T-helper 1 cell treated with Interleukin-12 subunit alpha and Interleukin-12 subunit beta and Interleukin-4 antibody, amounts not matched to agents 30 μg/mL and 1 μg/mL, for 36 hours (primary cell): Measurements from ENCODE around the gene COMMD2.
A peak's percentile ranks its signal among the peaks of the same experiment; 100 is the strongest.

Experiments used
- H3K27ac Mint-ChIP-seq: one replicate; pipeline ENCODE4 v1.8.0; 2021; ENCODE audit warnings: mild to moderate bottlenecking, mixed read lengths
- H3K27me3 Mint-ChIP-seq: one replicate; pipeline ENCODE4 v1.8.0; 2021; ENCODE audit warnings: low read depth, mixed read lengths
- H3K36me3 Mint-ChIP-seq: one replicate; pipeline ENCODE4 v1.8.0; 2021; ENCODE audit warnings: low read depth, mixed read lengths
- H3K4me1 Mint-ChIP-seq: one replicate; pipeline ENCODE4 v1.8.0; 2021; ENCODE audit warnings: low read depth, mixed read lengths
- H3K4me3 Mint-ChIP-seq: one replicate; pipeline ENCODE4 v1.8.0; 2021; ENCODE audit warnings: mild to moderate bottlenecking, moderate library complexity, mixed read lengths
- H3K9me3 Mint-ChIP-seq: one replicate; pipeline ENCODE4 v1.8.0; 2021; ENCODE audit warnings: mixed read lengths

The COMMD2 gene

GRCh38 chr3:149772861-149773260 lies 20.6 kb upstream of the COMMD2 start:
- Mint-ChIP-seq H3K27me3 (peaks cover 22% of the 10 kb centered on the region), H3K4me3 (no peak overlapping the region), H3K9me3 (no peaks in the 10 kb centered on the region), H3K36me3 (no peaks in the 10 kb centered on the region), H3K27ac (no peak overlapping the region), H3K4me1 (no peaks in the 10 kb centered on the region)

- H3K36me3 Mint-ChIP-seq, result no peaks in the 10 kb centered on the region
- H3K27ac Mint-ChIP-seq, result no peak overlapping the region
- no peak overlapping the region for H3K4me3 Mint-ChIP-seq
- H3K4me1 Mint-ChIP-seq, result no peaks in the 10 kb centered on the region
- H3K27me3 Mint-ChIP-seq, result peaks cover 21% of the 10 kb centered on the region
- H3K9me3 Mint-ChIP-seq, result no peaks in the 10 kb centered on the region
Measured at GRCh38 chr3:149771652-149772271, 19.5 kb upstream of the COMMD2 start.

GRCh38 chr3:149770246-149770645 lies 18.0 kb upstream of the COMMD2 start:
- Mint-ChIP-seq H3K27me3 (peaks cover 24% of the 10 kb centered on the region), H3K4me1 (no peaks in the 10 kb centered on the region), H3K9me3 (no peaks in the 10 kb centered on the region), H3K4me3 (no peak overlapping the region), H3K36me3 (no peaks in the 10 kb centered on the region), H3K27ac (no peak overlapping the region)

- H3K36me3 Mint-ChIP-seq, result no peaks in the 10 kb centered on the region
- no peak overlapping the region for H3K4me3 Mint-ChIP-seq
- no peaks in the 10 kb centered on the region for H3K9me3 Mint-ChIP-seq
- no peak overlapping the region for H3K27ac Mint-ChIP-seq
- peaks cover 24% of the 10 kb centered on the region for H3K27me3 Mint-ChIP-seq
- H3K4me1 Mint-ChIP-seq, result no peaks in the 10 kb centered on the region
Measured at GRCh38 chr3:149768704-149769103, 16.4 kb upstream of the COMMD2 start.

GRCh38 chr3:149767720-149768119 lies 15.4 kb upstream of the COMMD2 start:
- Mint-ChIP-seq H3K27ac (no peak overlapping the region), H3K36me3 (no peaks in the 10 kb centered on the region), H3K9me3 (no peaks in the 10 kb centered on the region), H3K4me1 (no peaks in the 10 kb centered on the region), H3K4me3 (no peak overlapping the region), H3K27me3 (peaks cover 24% of the 10 kb centered on the region)

- Mint-ChIP-seq H3K4me1 (no peaks in the 10 kb centered on the region), H3K27me3 (peaks cover 17% of the 10 kb centered on the region), H3K9me3 (no peaks in the 10 kb centered on the region), H3K4me3 (no peak overlapping the region), H3K27ac (no peak overlapping the region), H3K36me3 (no peaks in the 10 kb centered on the region)
Measured at GRCh38 chr3:149765762-149766334, 13.6 kb upstream of the COMMD2 start.

GRCh38 chr3:149764302-149764701 lies 12.0 kb upstream of the COMMD2 start:
- Mint-ChIP-seq H3K27ac (no peak overlapping the region), H3K4me3 (no peak overlapping the region), H3K4me1 (no peaks in the 10 kb centered on the region), H3K27me3 (peaks cover 17% of the 10 kb centered on the region), H3K36me3 (no peaks in the 10 kb centered on the region), H3K9me3 (no peaks in the 10 kb centered on the region)

GRCh38 chr3:149763565-149764195 lies 11.4 kb upstream of the COMMD2 start:
- H3K4me3 Mint-ChIP-seq, result no peak overlapping the region
- H3K27me3 Mint-ChIP-seq, result peaks cover 13% of the 10 kb centered on the region
- H3K36me3 Mint-ChIP-seq, result no peaks in the 10 kb centered on the region
- no peaks in the 10 kb centered on the region for H3K4me1 Mint-ChIP-seq
- H3K27ac Mint-ChIP-seq, result no peak overlapping the region
- no peaks in the 10 kb centered on the region for H3K9me3 Mint-ChIP-seq

- H3K36me3 Mint-ChIP-seq, result peaks cover 9% of the 10 kb centered on the region
- H3K9me3 Mint-ChIP-seq, result no peaks in the 10 kb centered on the region
- H3K27ac Mint-ChIP-seq, result no peak overlapping the region
- H3K4me1 Mint-ChIP-seq, result peaks cover 18% of the 10 kb centered on the region
- peaks cover 20% of the 10 kb centered on the region for H3K27me3 Mint-ChIP-seq
- peak overlapping the region; percentile 94 for H3K4me3 Mint-ChIP-seq
Measured at GRCh38 chr3:149753717-149754116, 1.4 kb upstream of the COMMD2 start.

GRCh38 chr3:149752788-149753136 lies 473 bp upstream of the COMMD2 start:
- Mint-ChIP-seq H3K4me1 (peaks cover 20% of the 10 kb centered on the region), H3K9me3 (no peaks in the 10 kb centered on the region), H3K4me3 (peak overlapping the region; percentile 94)

GRCh38 chr3:149751551-149751950 lies 738 bp downstream of the COMMD2 start:
- Mint-ChIP-seq H3K27ac (no peak overlapping the region), H3K4me3 (peak overlapping the region; percentile 94), H3K4me1 (peaks cover 23% of the 10 kb centered on the region), H3K9me3 (peaks cover 6% of the 10 kb centered on the region), H3K27me3 (peaks cover 7% of the 10 kb centered on the region), H3K36me3 (peaks cover 24% of the 10 kb centered on the region)

More at GRCh38 chr3:149752788-149753136, 473 bp upstream of the COMMD2 start:
- Mint-ChIP-seq H3K27ac (peak overlapping the region; percentile 88), H3K36me3 (peaks cover 15% of the 10 kb centered on the region), H3K27me3 (peaks cover 16% of the 10 kb centered on the region)

GRCh38 chr3:149744606-149745005 lies 7.7 kb downstream of the COMMD2 start:
- Mint-ChIP-seq H3K36me3 (peaks cover 44% of the 10 kb centered on the region), H3K27ac (no peak overlapping the region), H3K27me3 (no peaks in the 10 kb centered on the region), H3K9me3 (peaks cover 6% of the 10 kb centered on the region), H3K4me1 (peaks cover 5% of the 10 kb centered on the region), H3K4me3 (no peak overlapping the region)

GRCh38 chr3:149744151-149744550 lies 8.1 kb downstream of the COMMD2 start:
- Mint-ChIP-seq H3K4me3 (no peak overlapping the region), H3K9me3 (peaks cover 6% of the 10 kb centered on the region), H3K4me1 (peaks cover 5% of the 10 kb centered on the region), H3K27me3 (no peaks in the 10 kb centered on the region), H3K27ac (no peak overlapping the region), H3K36me3 (peaks cover 43% of the 10 kb centered on the region)

GRCh38 chr3:149739396-149739795 lies 12.9 kb downstream of the COMMD2 start:
- H3K4me1 Mint-ChIP-seq, result no peaks in the 10 kb centered on the region
- no peak overlapping the region for H3K27ac Mint-ChIP-seq
- H3K36me3 Mint-ChIP-seq, result peaks cover 15% of the 10 kb centered on the region
- H3K27me3 Mint-ChIP-seq, result no peaks in the 10 kb centered on the region
- H3K9me3 Mint-ChIP-seq, result no peaks in the 10 kb centered on the region
- H3K4me3 Mint-ChIP-seq, result no peak overlapping the region

GRCh38 chr3:149738876-149739275 lies 13.4 kb downstream of the COMMD2 start:
- no peak overlapping the region for H3K4me3 Mint-ChIP-seq
- no peaks in the 10 kb centered on the region for H3K27me3 Mint-ChIP-seq
- H3K9me3 Mint-ChIP-seq, result no peaks in the 10 kb centered on the region
- H3K4me1 Mint-ChIP-seq, result no peaks in the 10 kb centered on the region
- H3K36me3 Mint-ChIP-seq, result peaks cover 11% of the 10 kb centered on the region
- H3K27ac Mint-ChIP-seq, result no peak overlapping the region
